Thymus (tissue), 11 donors: ENCODE results near the gene SIDT2. TPM values are rescaled to one million over a fixed set of nuclear protein-coding genes. Genes with fewer than 3 reads are reported as not detected.

ENCODE experiments used
- DNase-seq, 9 donors: peaks; one replicate each; pipeline ENCODE4 v3.0.0-alpha.2; 2013; ENCODE audit warnings: low spot score in 9 of 9, low read depth in 6 of 9, missing footprints in 1 of 9
- H3K27ac ChIP-seq, 2 donors: one replicate each; pipeline ENCODE4 v1.5.1; 2013; ENCODE audit warnings: control low read depth in 1 of 2, low read depth in 1 of 2, low read length in 1 of 2, mild to moderate bottlenecking in 1 of 2, moderate library complexity in 1 of 2
- H3K27me3 ChIP-seq, 2 donors: one replicate each; pipeline ENCODE4 v1.5.1; 2013; ENCODE audit warnings: low read length in 1 of 2; ENCODE audit not compliant: control insufficient read depth in 2 of 2, insufficient read depth in 1 of 2
- H3K36me3 ChIP-seq, 2 donors: one replicate each; pipeline ENCODE4 v1.5.1; 2013; ENCODE audit warnings: low read length in 1 of 2, mild to moderate bottlenecking in 1 of 2, moderate library complexity in 1 of 2; ENCODE audit not compliant: control insufficient read depth in 2 of 2, insufficient read depth in 2 of 2
- H3K4me1 ChIP-seq, 2 donors: one replicate each; pipeline ENCODE4 v1.5.1; 2013; ENCODE audit warnings: low read length in 2 of 2; ENCODE audit not compliant: control insufficient read depth in 2 of 2, insufficient read depth in 2 of 2
- H3K4me3 ChIP-seq, 2 donors: one replicate each; pipeline ENCODE4 v1.5.1; 2013; ENCODE audit warnings: low read length in 2 of 2, control low read depth in 1 of 2, mild to moderate bottlenecking in 1 of 2
- H3K9me3 ChIP-seq, 2 donors: one replicate each; pipeline ENCODE4 v1.5.1; 2013; ENCODE audit warnings: low read length in 1 of 2, mild to moderate bottlenecking in 1 of 2; ENCODE audit not compliant: control insufficient read depth in 2 of 2, insufficient read depth in 1 of 2
- whole genome bisulfite sequencing: extraction: QIAGEN DNeasy Blood & Tissue Kit; methylation state at CpG from one replicate; pipeline ENCODE4 v1.1.7; 2013; 5-methylcytosine and 5-hydroxymethylcytosine counted together
- polyA plus RNA-seq: library from polyadenylated mRNA; stranded (reverse); fragments of 200-250 nt; gene quantifications from one replicate; pipeline ENCODE4 v1.2.3, GENCODE V29; 2013
- total RNA-seq: library from RNA; stranded (reverse); fragments of 120-200 nt; gene quantifications from one replicate; pipeline ENCODE4 v1.2.4, GENCODE V29; 2013
- donor health status: healthy.

SIDT2 gene
- total and polyA plus RNA-seq, 2 donors, result 5.1 to 22.5 TPM

DNA sequence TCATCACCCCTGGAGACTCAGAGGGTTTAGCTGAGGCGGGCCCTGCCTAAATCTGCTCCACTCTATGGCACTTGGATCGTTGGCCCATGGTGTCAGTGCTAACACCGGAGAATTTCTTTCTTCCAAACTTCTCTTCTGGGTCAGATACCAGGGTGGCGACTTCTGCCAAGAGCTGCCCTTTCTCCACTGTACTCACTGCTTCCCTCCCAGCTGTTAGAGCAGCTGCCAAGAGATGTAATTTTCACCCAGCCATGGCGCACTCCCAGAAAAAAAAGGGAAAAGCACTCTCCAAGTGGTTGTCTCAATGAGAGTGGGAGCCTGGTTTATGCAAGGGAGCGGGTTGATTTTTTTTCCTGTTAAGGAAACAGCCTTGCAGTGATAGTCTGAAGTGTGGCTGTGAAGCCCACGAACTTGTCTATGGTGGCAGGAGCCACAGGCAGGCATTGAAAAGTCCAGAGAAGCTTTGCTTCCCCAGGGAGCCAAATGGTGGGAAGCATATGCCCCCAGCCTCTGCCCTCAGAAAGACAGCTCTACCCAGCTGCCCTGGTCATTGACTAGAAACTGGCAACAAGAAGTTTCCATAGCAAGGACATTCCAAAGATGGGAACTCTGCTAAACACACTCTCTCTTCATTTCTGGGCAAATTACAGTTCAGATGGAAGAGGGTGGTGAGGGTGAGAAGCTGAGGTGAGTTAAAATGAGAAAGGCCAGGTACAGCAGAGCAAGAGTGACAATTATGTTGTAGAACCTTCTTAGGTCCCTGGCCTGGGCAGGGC, 42.6 kb downstream of the SIDT2 start:
- Histone ChIP-seq H3K27ac (no peak overlapping the region), H3K36me3 (peaks cover 79 to 89% of the 10 kb centered on the region in 2 donors), H3K4me1 (no peaks in the 10 kb centered on the region), H3K9me3 (no peaks in the 10 kb centered on the region), H3K27me3 (no peaks in the 10 kb centered on the region), H3K4me3 (no peak overlapping the region)
- DNase-seq, result no peak
- 90% methylated on average over 7 of the region's 7 CpGs for WGBS

- Histone ChIP-seq H3K4me3 (no peak overlapping the region), H3K4me1 (no peaks in the 10 kb centered on the region), H3K27ac (no peak overlapping the region), H3K27me3 (no peaks in the 10 kb centered on the region), H3K9me3 (no peaks in the 10 kb centered on the region), H3K36me3 (peaks cover 82 to 92% of the 10 kb centered on the region in 2 donors)
- WGBS, result 96% methylated on average over 7 of the region's 7 CpGs
- no peak for DNase-seq
These were observed 43.4 kb downstream of the SIDT2 start for GRCh38 chr11:117221775-117222517.

DNA sequence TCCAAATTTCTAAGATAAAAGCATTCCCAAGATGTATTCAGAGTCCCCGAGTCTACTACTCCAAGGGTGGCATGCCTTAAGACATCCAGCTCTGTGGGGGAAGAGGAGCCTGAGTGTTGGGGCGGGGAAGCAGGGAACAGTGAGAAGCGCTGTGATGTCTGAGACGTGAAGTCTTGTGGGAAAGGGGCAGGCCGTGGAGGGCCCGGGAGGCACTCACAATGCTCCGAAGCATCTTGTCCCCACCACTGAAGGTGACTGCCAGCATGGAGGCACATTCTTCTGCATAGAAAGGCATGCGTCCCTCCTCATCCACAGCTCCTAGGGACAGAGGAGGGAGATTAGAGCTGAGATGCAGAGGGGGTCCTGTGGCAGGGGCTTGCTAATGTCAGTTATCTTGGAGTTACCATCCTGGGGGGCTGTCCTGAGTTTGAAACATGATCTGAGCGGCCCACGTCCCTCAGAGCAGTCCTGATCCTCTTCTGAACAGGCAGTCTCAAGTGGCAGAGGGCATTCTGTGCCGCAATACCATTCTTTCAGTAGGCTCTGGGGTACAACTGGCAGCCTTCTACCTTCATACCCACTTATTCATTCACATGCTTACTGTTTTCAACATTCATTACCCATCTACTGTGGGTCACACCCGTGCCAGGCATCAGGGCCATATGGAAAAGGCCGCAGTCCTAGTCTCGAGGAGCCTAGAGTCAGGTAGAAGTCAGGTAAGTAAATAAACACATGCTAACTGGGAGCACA, 44.6 kb downstream of the SIDT2 start:
- Histone ChIP-seq H3K4me3 (no peak overlapping the region), H3K9me3 (no peaks in the 10 kb centered on the region), H3K27me3 (no peaks in the 10 kb centered on the region), H3K27ac (no peak overlapping the region), H3K4me1 (no peaks in the 10 kb centered on the region), H3K36me3 (peaks cover 82 to 90% of the 10 kb centered on the region in 2 donors)
- over 99% methylated on average over 14 of the region's 14 CpGs for WGBS
- no peak for DNase-seq

- no peak overlapping the region for H3K27ac ChIP-seq
- no peak for DNase-seq
- no peaks in the 10 kb centered on the region for H3K4me1 ChIP-seq
These were observed 45.5 kb downstream of the SIDT2 start for GRCh38 chr11:117223741-117224689.

GRCh38 chr11:117225553-117226170, 47.1 kb downstream of the SIDT2 start:
- 98% methylated on average over 9 of the region's 9 CpGs for WGBS
- DNase-seq, result no peak
- H3K36me3 ChIP-seq, result peaks cover 77 to 83% of the 10 kb centered on the region in 2 donors

More at GRCh38 chr11:117223741-117224689, 45.5 kb downstream of the SIDT2 start:
- H3K4me3 ChIP-seq, result no peak overlapping the region
- WGBS, result 91% methylated on average over 17 of the region's 17 CpGs
- peaks cover 81 to 87% of the 10 kb centered on the region in 2 donors for H3K36me3 ChIP-seq
- H3K27me3 ChIP-seq, result no peaks in the 10 kb centered on the region
- H3K9me3 ChIP-seq, result no peaks in the 10 kb centered on the region

DNA sequence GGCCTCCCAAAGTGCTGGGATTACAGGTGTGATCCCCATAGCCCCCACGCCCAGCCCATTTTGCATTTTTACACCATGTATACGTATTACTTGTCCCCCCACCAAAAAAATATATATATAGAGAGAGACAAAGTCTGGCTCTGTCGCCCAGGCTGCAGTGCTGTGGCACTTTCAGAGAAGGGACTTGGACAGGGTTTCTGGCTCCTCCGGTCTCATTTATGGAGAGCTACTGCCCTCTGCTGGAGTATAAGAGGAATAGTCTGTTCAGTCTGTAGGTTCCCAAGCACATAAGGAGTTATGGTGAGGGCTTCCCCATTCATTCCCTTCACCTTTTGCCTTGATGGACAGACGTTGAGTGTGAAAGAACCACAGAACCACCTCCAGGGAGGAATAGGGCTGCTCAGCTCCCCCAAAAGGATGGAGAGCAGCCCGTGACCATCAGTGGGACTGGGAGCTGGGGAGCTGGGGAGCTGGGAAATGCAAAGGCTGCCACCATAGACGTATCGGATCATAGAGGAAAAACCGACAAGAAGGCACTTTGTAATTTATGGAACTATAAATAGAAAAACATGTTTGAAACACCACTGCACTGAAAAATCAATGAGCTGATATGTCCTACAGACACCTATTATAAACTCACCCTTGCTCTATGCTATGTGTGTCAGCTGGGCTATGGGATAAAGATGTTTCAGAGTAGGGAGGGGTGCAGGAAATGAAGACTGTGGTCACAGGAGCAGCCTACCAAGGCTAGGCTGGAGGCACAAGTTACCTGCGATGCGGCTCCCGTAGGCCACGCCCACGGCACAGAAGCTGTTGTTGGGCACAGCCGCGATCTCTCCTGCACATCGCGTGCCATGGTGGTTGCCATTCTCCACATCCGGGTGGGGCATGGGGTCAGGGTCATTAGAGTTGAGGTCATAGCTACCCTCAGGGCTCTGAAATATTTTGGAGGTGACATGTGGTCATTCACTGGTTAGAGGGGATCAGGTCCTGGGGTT, 48.1 kb downstream of the SIDT2 start:
- Histone ChIP-seq H3K4me1 (peaks cover 15 to 20% of the 10 kb centered on the region in 2 donors), H3K36me3 (peaks cover 66 to 72% of the 10 kb centered on the region in 2 donors), H3K27ac (no peak overlapping the region), H3K4me3 (no peak overlapping the region), H3K27me3 (no peaks in the 10 kb centered on the region), H3K9me3 (no peaks in the 10 kb centered on the region)
- DNase-seq, result peak; percentile 45 to 88 (median 65)
- WGBS, result 80% methylated on average over 19 of the region's 19 CpGs

More at GRCh38 chr11:117225553-117226170, 47.1 kb downstream of the SIDT2 start:
- Histone ChIP-seq H3K9me3 (no peaks in the 10 kb centered on the region), H3K4me3 (no peak overlapping the region), H3K27ac (no peak overlapping the region), H3K4me1 (peaks cover 7 to 11% of the 10 kb centered on the region in 2 donors), H3K27me3 (no peaks in the 10 kb centered on the region)

DNA sequence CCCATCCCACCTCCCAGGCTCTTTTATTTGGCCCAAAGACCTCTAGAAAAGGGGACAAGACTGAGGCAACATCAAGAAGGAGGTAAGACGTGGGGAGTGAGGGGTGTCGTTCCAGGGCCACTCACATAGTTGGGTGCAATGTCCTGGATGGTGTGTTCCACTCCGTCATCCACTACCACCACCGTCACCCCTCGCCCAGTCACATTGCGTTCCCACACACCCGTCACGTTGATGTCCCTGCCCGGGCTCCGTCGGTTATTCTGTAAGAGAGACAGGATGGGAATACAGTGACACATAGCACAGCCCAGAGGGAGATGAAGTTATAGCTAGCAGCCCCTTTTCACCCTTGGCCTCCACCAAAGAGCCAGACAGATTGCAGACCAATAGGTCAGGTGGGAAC, 49.5 kb downstream of the SIDT2 start:
- Histone ChIP-seq H3K4me1 (peaks cover 17 to 22% of the 10 kb centered on the region in 2 donors), H3K36me3 (peaks cover 56 to 61% of the 10 kb centered on the region in 2 donors), H3K9me3 (no peaks in the 10 kb centered on the region), H3K27ac (no peak overlapping the region), H3K27me3 (no peaks in the 10 kb centered on the region), H3K4me3 (no peak overlapping the region)
- no peak for DNase-seq
- 98% methylated on average over 11 of the region's 11 CpGs for WGBS
